ENCODE data around the gene DLGAP4.
"Not testable (repeated sequence)": the region's sequence is repeated elsewhere in the genome, so short reads cannot be mapped to it uniquely, and the experiment has no call there.

The DLGAP4 gene

DNA sequence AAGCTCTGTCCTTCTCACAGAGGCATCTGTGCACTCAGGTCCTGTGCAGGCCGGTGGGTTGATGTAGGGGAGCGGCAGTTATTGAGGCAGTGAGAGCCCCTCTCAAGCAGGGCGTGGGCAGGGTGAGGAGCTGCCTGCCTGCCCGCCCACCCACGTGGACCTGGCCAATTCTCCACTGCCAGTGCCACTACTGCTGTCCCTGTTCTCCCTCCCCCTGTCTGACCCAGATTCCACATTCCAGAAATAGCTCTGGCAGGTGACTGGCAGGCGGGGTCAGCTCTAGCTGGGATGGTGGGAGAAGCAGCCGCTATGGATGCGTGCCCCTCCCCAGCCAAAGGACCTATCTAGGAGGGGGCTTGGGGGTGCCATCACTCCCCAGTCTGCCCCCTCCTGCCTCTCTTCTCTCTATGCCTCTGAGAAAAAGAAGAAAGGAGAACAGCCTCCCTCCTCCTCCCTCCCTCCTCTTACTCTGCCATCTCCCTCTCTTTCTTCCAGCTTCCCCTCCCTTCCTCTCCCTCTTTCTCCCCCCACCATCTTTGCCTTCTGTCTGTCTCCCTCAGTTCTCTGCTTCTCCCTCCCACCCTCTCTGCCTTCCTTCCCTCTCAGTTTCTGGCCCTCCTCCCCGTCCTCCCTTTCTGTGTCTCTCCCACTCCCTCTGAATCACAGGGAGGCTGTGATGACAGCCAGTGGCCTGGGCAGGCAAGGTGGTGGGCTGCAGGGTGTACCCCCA, 148.7 kb downstream of the DLGAP4 start:
- DNase-seq (ENCODE audit: low read depth): no peak

GRCh38 chr20:36455972-36456625, 150.0 kb downstream of the DLGAP4 start:
- no peak for DNase-seq (ENCODE audit: low read depth)

GRCh38 chr20:36460648-36461599, 154.8 kb downstream of the DLGAP4 start:
- peak; percentile 78 for DNase-seq (ENCODE audit: low read depth)

DNA sequence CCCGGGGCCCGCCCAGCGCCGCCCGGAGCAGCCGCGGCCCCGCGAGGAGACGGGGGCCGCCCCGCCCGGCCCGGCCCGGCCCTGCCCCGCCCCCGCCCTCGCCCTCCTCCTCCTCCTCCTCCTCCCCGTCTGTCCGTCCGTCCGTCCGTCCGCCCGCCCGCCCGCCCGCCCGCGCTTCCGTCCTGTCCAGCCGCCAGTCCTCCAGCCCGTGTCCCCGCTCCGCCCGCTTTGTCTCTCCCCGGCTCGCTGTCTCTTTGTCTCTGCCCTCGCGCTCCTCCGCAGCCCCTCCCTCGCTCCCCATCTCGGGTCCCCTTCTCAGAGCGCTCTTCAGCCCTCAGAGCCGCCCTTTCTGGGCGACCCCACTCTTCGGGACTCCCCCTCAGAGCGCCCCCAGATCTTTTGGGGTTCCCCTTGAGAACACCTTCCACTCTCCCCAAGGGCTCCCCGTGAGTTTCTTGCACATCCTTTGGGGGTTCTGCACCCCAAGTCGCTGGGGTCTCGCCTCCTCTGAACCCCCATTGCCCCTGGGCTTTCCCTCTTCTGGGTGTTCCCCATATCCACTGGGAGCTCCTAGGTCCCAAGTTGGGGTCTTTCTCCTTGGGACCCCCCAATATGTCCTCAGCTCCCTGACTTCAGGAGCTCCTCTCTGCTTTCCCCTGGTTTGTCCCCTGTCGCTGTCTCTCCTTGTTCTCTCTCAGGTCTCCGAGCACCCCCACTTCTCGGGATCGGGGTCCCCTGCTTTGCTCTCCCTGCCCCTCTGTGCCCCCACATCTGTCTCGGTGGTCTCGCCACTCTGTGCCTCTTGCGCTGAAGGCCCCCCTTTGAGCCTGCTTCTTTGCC, 155.7 kb downstream of the DLGAP4 start:
- DNase-seq (ENCODE audit: low read depth): peak; percentile 54

DNA sequence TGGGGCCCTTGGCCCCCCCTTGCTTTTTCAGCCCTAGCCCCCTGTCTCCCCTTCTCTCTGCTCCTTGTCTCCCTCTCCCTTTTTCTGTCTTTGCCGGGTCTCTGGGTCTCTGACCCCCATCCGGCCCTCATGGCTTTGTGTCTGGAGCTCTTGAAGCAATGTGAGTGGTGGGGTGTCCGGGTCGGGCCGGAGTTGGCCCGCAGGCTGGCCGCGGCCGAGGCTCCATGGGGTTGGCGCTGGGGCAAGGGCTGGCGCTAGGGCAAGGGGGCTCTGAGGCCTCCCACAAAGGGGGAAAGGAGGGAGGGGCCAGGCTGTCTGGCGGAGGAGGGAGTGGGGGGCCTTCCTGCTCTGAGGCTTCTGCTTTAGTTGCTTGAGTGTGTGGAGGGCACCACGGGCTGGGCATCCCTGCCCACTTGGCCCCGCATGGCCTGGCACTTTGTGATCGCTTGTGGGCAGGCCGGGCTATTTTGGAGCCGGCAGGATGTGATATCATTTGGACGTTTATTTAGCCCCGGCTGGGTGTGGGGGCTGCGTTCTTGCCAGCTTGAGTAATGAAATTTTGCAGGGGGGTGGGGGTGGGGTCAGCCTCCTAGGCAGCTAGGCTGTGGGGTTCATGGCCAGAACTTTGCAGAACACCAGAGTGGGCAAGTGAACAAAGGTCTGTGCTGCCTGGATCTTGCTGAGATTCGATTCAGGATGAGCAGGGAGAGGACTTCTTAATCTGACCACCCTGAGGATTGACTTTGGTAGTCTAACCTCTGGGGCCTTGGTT, 156.5 kb downstream of the DLGAP4 start:
- DNase-seq (ENCODE audit: low read depth): peak; percentile 70

DNA sequence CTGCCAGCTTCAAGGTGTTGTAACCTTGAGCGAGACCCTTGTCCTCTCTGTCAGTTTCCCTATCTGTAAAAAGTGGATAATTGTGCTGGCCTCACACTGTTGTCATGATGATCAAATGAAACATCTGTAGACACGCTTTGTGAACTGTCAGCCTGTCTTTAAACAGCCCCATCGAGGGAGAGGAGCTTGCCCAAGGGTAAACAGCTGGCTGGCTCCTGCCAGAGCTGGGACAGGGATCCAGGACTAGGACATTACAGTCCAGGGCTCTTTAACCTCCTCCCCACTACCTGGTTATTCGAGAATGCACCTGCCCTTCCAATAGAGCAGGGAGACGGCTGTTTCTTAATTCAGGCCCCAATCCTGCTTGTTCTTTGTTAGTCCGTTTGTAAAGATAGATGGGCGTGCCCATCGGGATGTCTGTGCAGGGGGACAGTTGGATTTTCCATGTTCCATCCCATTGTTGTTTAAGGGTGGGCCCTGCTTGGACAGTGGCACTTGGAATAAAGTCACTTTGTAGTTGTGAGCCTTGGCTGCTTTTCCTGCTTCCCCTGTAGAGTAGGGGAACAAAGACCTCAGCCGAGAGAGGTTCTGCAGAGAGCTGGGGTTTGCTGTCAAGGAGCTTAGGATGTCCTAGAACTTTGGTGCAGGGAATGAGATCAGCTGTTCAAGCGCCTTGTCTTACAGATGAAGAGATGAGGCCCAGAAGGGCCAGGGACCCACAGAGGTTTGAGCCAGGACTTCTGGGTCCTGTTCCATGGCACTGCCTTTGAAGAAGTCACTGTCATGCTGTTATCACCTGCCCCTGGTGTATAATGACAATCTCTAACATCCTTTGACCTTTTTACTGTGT, 157.3 kb downstream of the DLGAP4 start:
- DNase-seq (ENCODE audit: low read depth): no peak

DNA sequence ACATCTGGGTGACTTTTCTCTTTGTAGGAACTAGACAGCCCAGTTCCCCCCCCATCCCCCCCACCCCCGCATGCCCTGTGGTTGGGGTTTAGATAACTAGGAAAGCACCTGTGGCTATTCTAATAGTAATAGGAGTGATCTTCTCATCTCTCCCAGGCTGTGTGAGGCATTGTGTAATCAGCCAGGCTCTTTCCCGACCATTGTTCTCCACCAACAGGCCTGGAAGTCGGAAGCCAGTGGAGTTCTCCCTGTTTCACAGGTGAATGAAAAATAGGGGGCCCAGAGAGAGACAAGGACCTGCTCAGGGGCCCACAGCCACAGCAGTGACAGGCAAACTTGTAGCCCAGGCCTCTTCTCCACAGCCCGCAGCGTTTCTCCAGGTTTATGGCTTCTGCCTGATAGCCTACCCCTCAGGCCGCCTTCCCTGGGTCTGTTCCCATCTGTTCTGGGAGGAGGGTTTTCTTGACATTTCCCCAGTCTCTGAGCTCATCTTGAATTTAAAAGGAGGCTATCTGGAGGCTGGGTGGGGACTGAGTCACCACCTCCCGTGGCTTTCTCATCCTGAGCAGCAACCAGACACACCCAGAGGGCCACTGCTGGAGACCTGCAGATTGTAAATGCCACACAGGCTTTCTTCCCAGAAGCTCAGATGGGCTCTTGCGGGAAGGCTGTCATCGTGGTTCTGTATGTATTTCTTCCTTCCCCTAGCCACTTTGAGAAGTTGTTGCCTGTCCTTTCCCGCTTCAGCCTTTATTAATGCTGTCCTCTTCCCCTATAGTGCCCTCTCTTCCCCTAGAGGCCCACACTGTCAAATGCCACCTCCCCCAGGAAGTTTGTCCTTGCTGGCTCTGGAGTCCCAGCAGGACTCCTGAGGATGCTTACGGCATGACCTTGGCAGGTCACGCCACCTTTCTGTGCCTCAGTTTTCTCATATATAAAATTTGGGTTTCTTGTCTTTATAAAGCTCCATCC, 159.3 kb downstream of the DLGAP4 start:
- DNase-seq (ENCODE audit: low read depth): no peak

- no peak for DNase-seq (ENCODE audit: low read depth)
Observed at GRCh38 chr20:36466089-36466488, 159.9 kb downstream of the DLGAP4 start.

GRCh38 chr20:36467076-36467999, 161.2 kb downstream of the DLGAP4 start:
- no peak for DNase-seq (ENCODE audit: low read depth)

GRCh38 chr20:36468149-36469000, 162.2 kb downstream of the DLGAP4 start:
- DNase-seq (ENCODE audit: low read depth): no peak

GRCh38 chr20:36469973-36470372, 163.8 kb downstream of the DLGAP4 start:
- DNase-seq (ENCODE audit: low read depth): no peak

DNA sequence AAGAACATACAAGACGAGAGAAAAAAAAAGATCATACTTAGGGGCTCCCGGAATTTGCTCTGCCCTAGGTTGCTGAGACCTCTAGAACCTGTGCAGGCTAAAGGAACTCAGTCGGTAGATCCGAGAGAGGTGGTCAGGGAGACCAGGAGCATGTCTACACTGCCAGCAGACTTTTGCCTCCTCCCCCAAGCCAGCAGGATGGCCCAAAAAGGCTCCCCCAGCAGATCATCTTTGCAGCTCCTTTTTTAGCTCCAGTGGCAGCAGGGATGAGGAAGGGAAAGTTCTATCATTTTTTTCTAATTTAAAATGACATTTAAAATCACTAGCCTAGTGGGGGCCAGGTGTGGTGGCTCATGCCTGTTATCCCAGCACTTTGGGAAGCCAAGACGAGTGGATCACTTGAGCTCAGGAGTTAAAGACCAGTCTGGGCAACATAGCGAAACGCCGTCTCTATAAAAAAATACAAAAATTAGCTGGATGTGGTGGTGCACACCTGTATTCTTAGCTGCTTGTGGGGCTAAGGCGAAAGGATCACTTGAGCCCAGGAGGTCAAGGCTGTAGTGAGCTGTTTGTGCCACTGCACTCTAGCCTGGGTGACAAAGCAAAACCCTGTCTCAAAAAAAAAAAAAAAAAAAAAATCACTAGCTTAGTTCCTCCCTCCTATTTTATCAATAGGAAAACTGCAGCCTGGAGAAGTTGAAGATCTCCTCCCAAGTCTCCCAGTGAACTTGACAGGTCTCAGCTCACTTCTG, 165.9 kb downstream of the DLGAP4 start:
- no peak for DNase-seq (ENCODE audit: low read depth)

DNA sequence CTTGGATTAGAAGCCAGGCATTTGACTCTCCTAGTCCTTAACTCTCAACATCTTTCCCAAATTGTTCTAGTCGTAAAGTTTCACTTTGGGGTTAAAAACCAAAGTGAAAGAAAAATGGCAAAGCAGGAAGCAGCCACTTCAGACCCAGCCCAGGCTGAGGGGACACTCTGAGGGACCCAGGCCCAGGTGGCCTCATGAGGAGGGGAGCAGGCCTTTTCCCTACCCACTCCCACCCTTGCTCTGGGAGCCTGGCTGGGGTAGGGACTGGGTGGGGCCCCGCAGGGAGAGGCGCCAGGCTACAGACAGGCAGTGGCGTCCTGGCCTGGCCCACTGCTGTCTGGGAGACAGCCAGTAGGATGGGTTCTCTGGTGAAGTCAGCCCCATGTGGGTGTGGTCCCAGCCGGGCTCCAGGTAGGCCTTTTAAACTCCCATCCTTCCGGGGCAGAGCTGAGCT, 166.5 kb downstream of the DLGAP4 start:
- DNase-seq (ENCODE audit: low read depth): no peak

GRCh38 chr20:36473164-36473563, 167.0 kb downstream of the DLGAP4 start:
- no peak for DNase-seq (ENCODE audit: low read depth)

DNA sequence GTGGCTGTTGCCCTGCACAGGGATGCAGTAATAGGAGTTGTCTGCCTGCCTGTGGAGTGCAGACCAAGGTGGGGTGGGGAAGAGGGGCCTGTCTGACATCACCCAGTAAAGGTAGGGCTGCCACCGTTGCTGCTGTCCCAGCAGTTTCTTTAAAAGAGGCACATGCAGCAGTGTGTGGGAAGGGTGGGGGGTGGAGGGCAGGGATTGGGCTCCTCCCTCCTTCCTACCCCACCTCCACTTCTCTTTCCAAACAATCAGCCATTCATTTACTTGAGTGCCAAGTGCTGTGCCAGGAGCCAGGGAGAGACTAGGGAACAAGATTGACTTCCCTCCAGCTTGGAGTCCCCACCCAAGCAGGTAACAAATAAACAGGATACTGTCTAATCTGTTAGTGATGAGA, 168.4 kb downstream of the DLGAP4 start:
- no peak for DNase-seq (ENCODE audit: low read depth)

DNA sequence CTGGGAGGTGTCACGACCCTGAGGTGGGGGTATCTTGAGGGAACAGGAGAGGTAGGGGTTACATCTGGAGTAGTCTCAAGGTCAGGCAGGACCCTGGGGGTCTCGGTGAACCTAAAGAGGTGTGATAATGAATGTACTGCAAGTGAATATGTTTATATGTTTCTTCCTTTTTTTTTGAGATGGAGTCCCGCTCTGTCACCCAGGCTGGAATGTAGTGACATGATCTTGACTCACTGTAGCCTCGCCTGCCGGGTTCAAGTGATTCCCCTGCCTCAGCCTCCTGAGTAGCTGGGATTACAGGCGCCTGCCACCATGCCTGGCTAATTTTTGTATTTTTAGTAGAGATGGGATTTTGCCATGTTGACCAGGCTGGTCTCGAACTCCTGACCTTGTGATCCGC, 168.9 kb downstream of the DLGAP4 start:
- DNase-seq (ENCODE audit: low read depth): not testable (repeated sequence)

All from CMK (cell line).